Tibial artery (tissue), 4 donors: ENCODE data around the gene MPP4.

Source experiments
- DNase-seq, 2 donors: peaks; one replicate each; pipeline ENCODE4 v3.0.0-alpha.2; 2019
- H3K27ac ChIP-seq, 2 donors: fragments of 200-600 bp; sonication (generic) in 1 of 2; 1 replicate in 1 of 2; 2 replicates in 1 of 2; pipeline ENCODE4 v1.5.1; 2018 to 2019; ENCODE audit warnings: mild to moderate bottlenecking in 1 of 2
- H3K27me3 ChIP-seq, 2 donors: fragments of 200-600 bp; sonication (generic) in 1 of 2; one replicate each; pipeline versions ENCODE4 v1.5.1 to v1.6.0; 2016 to 2019
- H3K36me3 ChIP-seq, 3 donors: fragments of 200-600 bp; sonication (generic) in 2 of 3; one replicate each; pipeline ENCODE4 v1.5.1; 2016 to 2019; ENCODE audit warnings: mild to moderate bottlenecking in 2 of 3
- H3K4me1 ChIP-seq, 4 donors: fragments of 200-600 bp; sonication (generic) in 2 of 4; 1 replicate in 3 of 4; 2 replicates in 1 of 4; pipeline ENCODE4 v1.5.1; 2016 to 2019
- H3K4me3 ChIP-seq, 2 donors: fragments of 200-600 bp; sonication (generic) in 1 of 2; 1 replicate in 1 of 2; 2 replicates in 1 of 2; pipeline ENCODE4 v1.5.1; 2018 to 2019; ENCODE audit warnings: mild to moderate bottlenecking in 2 of 2
- H3K9me3 ChIP-seq, 3 donors: fragments of 200-600 bp; sonication (generic) in 1 of 3; one replicate each; pipeline ENCODE4 v1.5.1; 2016 to 2019
- CTCF ChIP-seq, 2 experiments: fragments of 200-600 bp in 1 of 2; fragments of 450-650 bp in 1 of 2; IDR thresholded peaks; one replicate each; pipeline ENCODE4 v1.5.1; 2017 to 2019; ENCODE audit warnings: antibody characterized with exemption in 2 of 2, mild to moderate bottlenecking in 1 of 2, moderate library complexity in 1 of 2
- intact Hi-C: fragments of 100-400 bp; cut with DNase I; formaldehyde crosslinking; loops from one replicate; pipeline ENCODE4 v1.15.0; 2023; ENCODE audit warnings: low total_unique reads

MPP4 gene

GRCh38 chr2:201661366-201661765 is 37.1 kb downstream of the MPP4 start:
- Histone ChIP-seq H3K27me3 (no peaks in the 10 kb centered on the region), H3K36me3 (no peaks in the 10 kb centered on the region), H3K4me3 (no peak overlapping the region), H3K27ac (no peak overlapping the region), H3K9me3 (no peaks in the 10 kb centered on the region), H3K4me1 (no peaks in the 10 kb centered on the region)
- TF ChIP-seq CTCF (IDR thresholded peaks at IDR 0.05) = no peak
- intact Hi-C loops = no loop called here
- DNase-seq = no peak

GRCh38 chr2:201660293-201660895 is 38.0 kb downstream of the MPP4 start:
- no peak for TF ChIP-seq CTCF (IDR thresholded peaks at IDR 0.05)
- intact Hi-C loops = no loop called here

GRCh38 chr2:201656740-201657139 is 41.7 kb downstream of the MPP4 start:
- no peak for DNase-seq

More at GRCh38 chr2:201660293-201660895, 38.0 kb downstream of the MPP4 start:
- DNase-seq = no peak
- H3K36me3 ChIP-seq = no peaks in the 10 kb centered on the region
- no peak overlapping the region for H3K4me3 ChIP-seq
- no peaks in the 10 kb centered on the region for H3K9me3 ChIP-seq
- peaks cover 0 to under 1% (median under 1%) of the 10 kb centered on the region in 4 donors for H3K4me1 ChIP-seq
- H3K27ac ChIP-seq = no peak overlapping the region
- no peaks in the 10 kb centered on the region for H3K27me3 ChIP-seq

GRCh38 chr2:201656102-201656501 is 42.3 kb downstream of the MPP4 start:
- intact Hi-C loops = no loop called here
- Histone ChIP-seq H3K27ac (no peak overlapping the region), H3K36me3 (no peaks in the 10 kb centered on the region), H3K4me1 (peaks cover 0 to 14% (median 2%) of the 10 kb centered on the region in 4 donors), H3K4me3 (no peak overlapping the region), H3K9me3 (no peaks in the 10 kb centered on the region), H3K27me3 (no peaks in the 10 kb centered on the region)
- no peak for TF ChIP-seq CTCF (IDR thresholded peaks at IDR 0.05)
- no peak for DNase-seq

More at GRCh38 chr2:201656740-201657139, 41.7 kb downstream of the MPP4 start:
- Histone ChIP-seq H3K27ac (no peak overlapping the region), H3K36me3 (no peaks in the 10 kb centered on the region), H3K4me1 (peaks cover 0 to 14% (median 2%) of the 10 kb centered on the region in 4 donors), H3K27me3 (no peaks in the 10 kb centered on the region), H3K9me3 (no peaks in the 10 kb centered on the region), H3K4me3 (no peak overlapping the region)
- TF ChIP-seq CTCF (IDR thresholded peaks at IDR 0.05) = no peak
- intact Hi-C loops = no loop called here

- Histone ChIP-seq H3K27ac (peak overlapping the region in 1 of 2 donors; percentile 11), H3K36me3 (no peaks in the 10 kb centered on the region), H3K4me1 (peaks cover 0 to 14% (median 2%) of the 10 kb centered on the region in 4 donors), H3K4me3 (no peak overlapping the region), H3K9me3 (no peaks in the 10 kb centered on the region), H3K27me3 (no peaks in the 10 kb centered on the region)
- intact Hi-C loops = no loop called here
- no peak for DNase-seq
- TF ChIP-seq CTCF (IDR thresholded peaks at IDR 0.05) = no peak
Observed at GRCh38 chr2:201654616-201655384, 43.6 kb downstream of the MPP4 start.
